ENCODE results near the gene FGF4. TPM values are rescaled to one million over a fixed set of nuclear protein-coding genes. Genes with fewer than 3 reads are reported as not detected.

The FGF4 gene
- total RNA-seq, 4 donors from 2014 or later, result 1.8 to 17.3 (median 3.7) TPM

- DNase-seq (ENCODE audit: low spot score in 2 of 2), result no peak
- WGBS, 2 donors, result 63 to 78% methylated on average over 6 to 11 of the region's 14 CpGs
- Histone ChIP-seq H3K4me1 (no peaks in the 10 kb centered on the region), H3K4me3 (no peak overlapping the region), H3K27me3 (no peaks in the 10 kb centered on the region), H3K9me3 (peaks cover 0 to 16% (median 0%) of the 10 kb centered on the region in 4 donors), H3K27ac (no peak overlapping the region), H3K36me3 (no peaks in the 10 kb centered on the region)
- TF ChIP-seq CTCF (IDR thresholded peaks at IDR 0.05) (peak in 1 of 5 experiments; percentile 42), EP300 (IDR thresholded peaks at IDR 0.05) (no peak)
These were observed 22.0 kb upstream of the FGF4 start for GRCh38 chr11:69797156-69797555.

- Histone ChIP-seq H3K4me1 (no peaks in the 10 kb centered on the region), H3K9me3 (peaks cover 0 to 16% (median 0%) of the 10 kb centered on the region in 4 donors), H3K4me3 (no peak overlapping the region), H3K36me3 (no peaks in the 10 kb centered on the region), H3K27ac (no peak overlapping the region), H3K27me3 (no peaks in the 10 kb centered on the region)
- TF ChIP-seq POLR2A (IDR thresholded peaks at IDR 0.05) (no peak), CTCF (IDR thresholded peaks at IDR 0.05) (no peak), EP300 (IDR thresholded peaks at IDR 0.05) (no peak)
- WGBS, 2 donors, result 81 to 89% methylated on average over 9 of the region's 9 CpGs
- DNase-seq (ENCODE audit: low spot score in 2 of 2), result no peak
These were observed 20.9 kb upstream of the FGF4 start for GRCh38 chr11:69796063-69796462.

- H3K27ac ChIP-seq, result no peak overlapping the region
- no peaks in the 10 kb centered on the region for H3K27me3 ChIP-seq
- no peak for TF ChIP-seq POLR2A (IDR thresholded peaks at IDR 0.05)
- TF ChIP-seq CTCF (IDR thresholded peaks at IDR 0.05), result no peak
- no peak for TF ChIP-seq EP300 (IDR thresholded peaks at IDR 0.05)
- H3K9me3 ChIP-seq, result peaks cover 0 to 7% (median 0%) of the 10 kb centered on the region in 4 donors
- no peak for DNase-seq (ENCODE audit: low spot score in 2 of 2)
- WGBS, 2 donors, result 66 to 69% methylated on average over 25 of the region's 25 CpGs
- no peaks in the 10 kb centered on the region for H3K36me3 ChIP-seq
- no peaks in the 10 kb centered on the region for H3K4me1 ChIP-seq
- no peak overlapping the region for H3K4me3 ChIP-seq
These were observed 16.4 kb upstream of the FGF4 start for GRCh38 chr11:69791276-69792180.

GRCh38 chr11:69788956-69789355 is 13.8 kb upstream of the FGF4 start:
- TF ChIP-seq EP300 (IDR thresholded peaks at IDR 0.05) (no peak), CTCF (IDR thresholded peaks at IDR 0.05) (no peak), POLR2A (IDR thresholded peaks at IDR 0.05) (no peak)
- Histone ChIP-seq H3K9me3 (peaks cover 0 to 7% (median 0%) of the 10 kb centered on the region in 4 donors), H3K27ac (no peak overlapping the region), H3K4me1 (no peaks in the 10 kb centered on the region), H3K4me3 (no peak overlapping the region), H3K36me3 (no peaks in the 10 kb centered on the region), H3K27me3 (no peaks in the 10 kb centered on the region)
- no peak for DNase-seq (ENCODE audit: low spot score in 2 of 2)
- 68 to 76% methylated on average over 11 of the region's 11 CpGs for WGBS, 2 donors

GRCh38 chr11:69787906-69788305 is 12.8 kb upstream of the FGF4 start:
- no peak overlapping the region for H3K4me3 ChIP-seq
- TF ChIP-seq POLR2A (IDR thresholded peaks at IDR 0.05) (no peak), EP300 (IDR thresholded peaks at IDR 0.05) (no peak), CTCF (IDR thresholded peaks at IDR 0.05) (no peak)
- WGBS, 2 donors, result 86 to 89% methylated on average over 9 of the region's 10 CpGs

More at GRCh38 chr11:69787906-69788305, 12.8 kb upstream of the FGF4 start:
- no peak for DNase-seq (ENCODE audit: low spot score in 2 of 2)
- no peaks in the 10 kb centered on the region for H3K27me3 ChIP-seq
- no peak overlapping the region for H3K27ac ChIP-seq
- H3K9me3 ChIP-seq, result peaks cover 0 to 3% (median 0%) of the 10 kb centered on the region in 4 donors
- no peaks in the 10 kb centered on the region for H3K4me1 ChIP-seq
- H3K36me3 ChIP-seq, result no peaks in the 10 kb centered on the region
